Left ventricle myocardium inferior (tissue), 1 donor: ENCODE measurements around the gene CLASP2. TPM values are rescaled to one million over a fixed set of nuclear protein-coding genes. Genes with fewer than 3 reads are reported as not detected.

Experiments
- DNase-seq: peaks from one replicate; pipeline ENCODE4 v3.0.0-alpha.2; 2020
- H3K27ac ChIP-seq: fragments of 200-600 bp; replicated peaks from 2 replicates; pipeline ENCODE4 v1.8.0; 2021
- H3K27me3 ChIP-seq: fragments of 200-600 bp; 2 replicates; pipeline ENCODE4 v1.8.0; 2021; ENCODE audit warnings: low read depth
- H3K36me3 ChIP-seq: fragments of 200-600 bp; 2 replicates; pipeline ENCODE4 v1.8.0; 2021
- H3K4me1 ChIP-seq: fragments of 200-600 bp; 2 replicates; pipeline ENCODE4 v1.8.0; 2021
- H3K4me3 ChIP-seq: fragments of 200-600 bp; 2 replicates; pipeline ENCODE4 v1.8.0; 2021; ENCODE audit warnings: mild to moderate bottlenecking, moderate library complexity
- H3K9me3 ChIP-seq: fragments of 200-600 bp; replicated peaks from 2 replicates; pipeline ENCODE4 v1.8.0; 2021
- intact Hi-C: fragments of 100-400 bp; cut with micrococcal nuclease; formaldehyde crosslinking; loops from one replicate; pipeline ENCODE4 v1.11.0; 2022
- total RNA-seq: library from RNA; stranded (reverse); fragmentation: NEBNext Ultra II Directional; extraction: Animal tissue kit (Norgen Biotek cat#: 25700); gene quantifications from one replicate; pipeline ENCODE4 v1.2.1, GENCODE V29; 2021
- TF ChIP-seq, protein P1 (sequence below): fragments of 200-600 bp; IDR thresholded peaks from 2 replicates; pipeline ENCODE4 v1.8.0; 2021; ENCODE audit warnings: antibody characterized with exemption, mild to moderate bottlenecking, borderline replicate concordance
- donor health status: DM: no; HTN: yes; CAD: no; lungs with severe emphysema.

Gene CLASP2
- total RNA-seq, 1 donor from 2014 or later = 75.0 TPM

DNA sequence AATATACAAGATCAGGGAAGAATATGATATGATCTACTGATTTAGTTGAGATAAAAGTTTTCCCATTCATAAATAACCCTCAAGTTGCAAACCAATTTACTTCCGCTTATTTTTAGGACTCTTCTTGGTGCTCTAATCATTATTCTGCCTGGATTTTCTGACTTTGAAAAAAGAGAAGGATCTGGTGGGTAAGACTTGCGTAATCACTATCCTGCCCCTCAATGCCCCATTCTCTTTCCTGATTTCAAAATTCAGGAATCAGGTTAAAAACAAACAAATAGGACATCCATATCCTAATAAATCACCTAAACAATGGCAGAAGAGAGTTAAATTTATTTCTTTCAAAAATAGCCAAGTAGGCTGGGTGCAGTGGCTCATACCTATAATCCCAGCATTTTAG is 127.5 kb downstream of the CLASP2 start:
- intact Hi-C loops = no loop called here

GRCh38 chr3:33586402-33586801 is 131.7 kb downstream of the CLASP2 start:
- no peak overlapping the region for H3K27ac ChIP-seq
- no peaks in the 10 kb centered on the region for H3K9me3 ChIP-seq
- no peak overlapping the region for H3K4me3 ChIP-seq
- intact Hi-C loops = no loop called here
- no peak for DNase-seq
- H3K27me3 ChIP-seq = no peaks in the 10 kb centered on the region
- H3K36me3 ChIP-seq = peaks cover 71% of the 10 kb centered on the region
- TF ChIP-seq, protein P1, sequence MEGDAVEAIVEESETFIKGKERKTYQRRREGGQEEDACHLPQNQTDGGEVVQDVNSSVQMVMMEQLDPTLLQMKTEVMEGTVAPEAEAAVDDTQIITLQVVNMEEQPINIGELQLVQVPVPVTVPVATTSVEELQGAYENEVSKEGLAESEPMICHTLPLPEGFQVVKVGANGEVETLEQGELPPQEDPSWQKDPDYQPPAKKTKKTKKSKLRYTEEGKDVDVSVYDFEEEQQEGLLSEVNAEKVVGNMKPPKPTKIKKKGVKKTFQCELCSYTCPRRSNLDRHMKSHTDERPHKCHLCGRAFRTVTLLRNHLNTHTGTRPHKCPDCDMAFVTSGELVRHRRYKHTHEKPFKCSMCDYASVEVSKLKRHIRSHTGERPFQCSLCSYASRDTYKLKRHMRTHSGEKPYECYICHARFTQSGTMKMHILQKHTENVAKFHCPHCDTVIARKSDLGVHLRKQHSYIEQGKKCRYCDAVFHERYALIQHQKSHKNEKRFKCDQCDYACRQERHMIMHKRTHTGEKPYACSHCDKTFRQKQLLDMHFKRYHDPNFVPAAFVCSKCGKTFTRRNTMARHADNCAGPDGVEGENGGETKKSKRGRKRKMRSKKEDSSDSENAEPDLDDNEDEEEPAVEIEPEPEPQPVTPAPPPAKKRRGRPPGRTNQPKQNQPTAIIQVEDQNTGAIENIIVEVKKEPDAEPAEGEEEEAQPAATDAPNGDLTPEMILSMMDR = no peak
- no peaks in the 10 kb centered on the region for H3K4me1 ChIP-seq

More for the DNA sequence above, 127.5 kb downstream of the CLASP2 start:
- H3K36me3 ChIP-seq = peaks cover 46% of the 10 kb centered on the region
- H3K27ac ChIP-seq = no peak overlapping the region
- H3K4me1 ChIP-seq = peaks cover 5% of the 10 kb centered on the region
- TF ChIP-seq, protein P1 = no peak
- DNase-seq = no peak
- H3K4me3 ChIP-seq = no peak overlapping the region
- no peaks in the 10 kb centered on the region for H3K27me3 ChIP-seq
- H3K9me3 ChIP-seq = no peaks in the 10 kb centered on the region

GRCh38 chr3:33582234-33582633 is 135.8 kb downstream of the CLASP2 start:
- no peak overlapping the region for H3K4me3 ChIP-seq
- H3K4me1 ChIP-seq = peaks cover 12% of the 10 kb centered on the region
- H3K27me3 ChIP-seq = no peaks in the 10 kb centered on the region
- TF ChIP-seq, protein P1 = no peak
- no peaks in the 10 kb centered on the region for H3K9me3 ChIP-seq
- H3K27ac ChIP-seq = no peak overlapping the region
- intact Hi-C loops = no loop called here
- H3K36me3 ChIP-seq = peaks cover 60% of the 10 kb centered on the region
- no peak for DNase-seq

DNA sequence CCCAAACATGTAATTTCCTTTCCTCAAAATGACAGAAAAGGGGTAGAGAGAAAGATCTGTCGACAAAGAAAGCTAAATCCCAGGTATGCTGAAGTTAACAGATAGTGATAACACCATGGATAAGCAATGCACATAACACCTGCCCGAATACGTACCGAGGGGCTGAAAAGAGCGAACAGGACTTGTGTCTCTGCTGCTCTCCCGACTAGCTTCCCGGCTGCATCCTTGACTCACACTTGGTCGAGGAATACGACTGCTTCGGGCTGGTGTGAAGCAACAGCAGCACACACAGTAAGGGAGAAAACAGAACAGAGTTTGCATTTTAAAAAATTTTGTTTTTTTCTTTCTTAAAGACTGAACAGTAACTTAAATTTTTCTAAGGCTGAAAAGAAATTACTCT is 136.4 kb downstream of the CLASP2 start:
- TF ChIP-seq, protein P1 = no peak
- Histone ChIP-seq H3K27ac (no peak overlapping the region), H3K9me3 (no peaks in the 10 kb centered on the region), H3K27me3 (no peaks in the 10 kb centered on the region), H3K4me3 (no peak overlapping the region), H3K4me1 (peaks cover 12% of the 10 kb centered on the region), H3K36me3 (peaks cover 63% of the 10 kb centered on the region)
- DNase-seq = no peak
- intact Hi-C loops = no loop called here

DNA sequence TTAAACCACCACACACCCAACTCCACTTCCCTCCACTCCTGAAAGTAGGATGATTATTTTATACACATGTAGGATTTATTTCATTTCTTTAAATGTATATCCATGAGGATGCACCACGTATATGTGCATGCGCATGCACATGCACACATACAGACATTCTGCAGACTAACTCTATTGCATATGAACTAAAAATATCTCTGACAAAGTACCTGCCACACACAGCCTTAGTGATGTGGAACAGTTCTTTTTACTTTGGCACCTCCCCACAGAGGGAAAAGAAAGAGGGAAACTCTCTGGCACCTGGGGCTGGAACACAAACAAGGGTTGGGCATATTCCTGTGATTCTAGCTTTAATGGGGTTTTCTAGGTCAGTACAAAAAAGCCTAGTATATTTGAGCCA is 138.2 kb downstream of the CLASP2 start:
- Histone ChIP-seq H3K27me3 (no peaks in the 10 kb centered on the region), H3K9me3 (no peaks in the 10 kb centered on the region), H3K36me3 (peaks cover 69% of the 10 kb centered on the region), H3K27ac (no peak overlapping the region), H3K4me1 (peaks cover 12% of the 10 kb centered on the region), H3K4me3 (no peak overlapping the region)
- TF ChIP-seq, protein P1 = no peak
- intact Hi-C loops = no loop called here
- no peak for DNase-seq

- TF ChIP-seq, protein P1 = no peak
- H3K36me3 ChIP-seq = peaks cover 71% of the 10 kb centered on the region
- no peaks in the 10 kb centered on the region for H3K9me3 ChIP-seq
- DNase-seq = no peak
- H3K27ac ChIP-seq = no peak overlapping the region
- no peak overlapping the region for H3K4me3 ChIP-seq
- peaks cover 12% of the 10 kb centered on the region for H3K4me1 ChIP-seq
- no peaks in the 10 kb centered on the region for H3K27me3 ChIP-seq
- intact Hi-C loops = no loop called here
Measured at GRCh38 chr3:33579178-33579510, 138.9 kb downstream of the CLASP2 start.
